ENCODE results near the gene POLH.

POLH gene

DNA sequence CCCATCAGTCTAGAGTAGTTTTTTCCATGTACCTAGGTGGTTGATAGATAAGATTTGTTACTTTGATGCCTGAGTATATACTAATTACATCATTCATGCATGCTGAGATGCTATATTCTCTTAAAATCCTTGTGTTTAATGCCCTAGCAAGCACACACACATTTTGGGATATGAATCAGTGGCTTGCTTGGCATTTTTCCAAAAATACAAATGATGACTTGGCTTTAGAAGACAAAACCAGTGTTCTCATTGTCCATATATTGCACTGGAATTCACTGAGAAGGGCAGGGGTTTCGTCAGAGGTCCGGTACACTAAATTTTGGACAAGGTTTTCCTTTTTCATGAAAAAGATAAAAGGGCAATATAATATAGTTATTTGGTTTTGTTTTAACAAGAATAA, 28.2 kb downstream of the POLH start:
- ChIA-PET POLR2A (ENCODE audit: low non-redundant PET) (no interaction called here), CTCF (no interaction called here)
- peak; percentile 38 for DNase-seq (ENCODE audit: low spot score)
- TF ChIP-seq, protein P1, sequence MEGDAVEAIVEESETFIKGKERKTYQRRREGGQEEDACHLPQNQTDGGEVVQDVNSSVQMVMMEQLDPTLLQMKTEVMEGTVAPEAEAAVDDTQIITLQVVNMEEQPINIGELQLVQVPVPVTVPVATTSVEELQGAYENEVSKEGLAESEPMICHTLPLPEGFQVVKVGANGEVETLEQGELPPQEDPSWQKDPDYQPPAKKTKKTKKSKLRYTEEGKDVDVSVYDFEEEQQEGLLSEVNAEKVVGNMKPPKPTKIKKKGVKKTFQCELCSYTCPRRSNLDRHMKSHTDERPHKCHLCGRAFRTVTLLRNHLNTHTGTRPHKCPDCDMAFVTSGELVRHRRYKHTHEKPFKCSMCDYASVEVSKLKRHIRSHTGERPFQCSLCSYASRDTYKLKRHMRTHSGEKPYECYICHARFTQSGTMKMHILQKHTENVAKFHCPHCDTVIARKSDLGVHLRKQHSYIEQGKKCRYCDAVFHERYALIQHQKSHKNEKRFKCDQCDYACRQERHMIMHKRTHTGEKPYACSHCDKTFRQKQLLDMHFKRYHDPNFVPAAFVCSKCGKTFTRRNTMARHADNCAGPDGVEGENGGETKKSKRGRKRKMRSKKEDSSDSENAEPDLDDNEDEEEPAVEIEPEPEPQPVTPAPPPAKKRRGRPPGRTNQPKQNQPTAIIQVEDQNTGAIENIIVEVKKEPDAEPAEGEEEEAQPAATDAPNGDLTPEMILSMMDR (conservative IDR thresholded peaks at IDR 0.05; ENCODE audit: low read depth), result no peak
- no peak overlapping the region for H3K27ac ChIP-seq

DNA sequence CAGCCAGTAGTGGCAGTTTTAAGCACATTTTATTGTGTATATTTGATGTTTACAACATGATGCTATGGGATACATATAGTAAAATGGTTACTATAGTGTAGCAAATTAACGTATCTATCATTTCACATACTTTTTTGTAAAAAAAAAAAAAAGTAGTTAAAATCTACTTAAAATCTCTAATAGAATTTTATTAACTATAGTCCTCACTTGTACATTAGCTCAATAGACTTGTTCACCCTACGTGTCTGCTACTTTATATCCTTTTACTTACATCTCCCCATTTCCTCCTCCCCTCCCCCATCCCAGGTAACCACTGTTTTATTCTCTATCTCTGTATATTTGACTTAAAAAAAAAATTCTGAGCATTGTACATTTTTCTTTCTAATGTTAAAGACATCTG, 30.0 kb downstream of the POLH start:
- H3K27ac ChIP-seq, result no peak overlapping the region
- CTCF ChIA-PET, result no interaction called here
- POLR2A ChIA-PET (ENCODE audit: low non-redundant PET), result no interaction called here
- no peak for DNase-seq (ENCODE audit: low spot score)
- TF ChIP-seq, protein P1 (conservative IDR thresholded peaks at IDR 0.05; ENCODE audit: low read depth), result no peak

DNA sequence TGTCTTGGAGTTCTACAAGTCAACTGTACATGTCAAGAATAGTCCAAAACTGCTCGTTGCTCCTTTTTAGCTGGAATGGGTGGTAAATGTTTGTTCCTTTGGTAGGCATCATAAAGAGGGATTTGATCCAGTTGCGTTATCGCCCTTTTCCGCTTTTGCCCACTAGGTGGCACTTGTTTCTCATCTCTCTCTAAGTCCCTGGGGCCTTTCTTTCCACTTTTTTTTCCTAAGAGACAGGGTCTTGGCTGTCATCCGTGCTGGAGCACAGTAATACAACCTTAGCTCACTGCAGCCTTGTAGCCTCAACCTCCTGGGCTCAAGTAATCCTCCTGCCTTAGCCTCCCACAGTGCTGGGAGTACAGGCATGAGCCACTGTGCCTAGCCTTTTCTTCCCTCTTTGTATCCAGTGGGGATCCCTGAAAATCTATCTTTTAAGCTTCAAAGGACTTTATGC, 32.4 kb downstream of the POLH start:
- no peak overlapping the region for H3K27ac ChIP-seq
- TF ChIP-seq, protein P1 (conservative IDR thresholded peaks at IDR 0.05; ENCODE audit: low read depth), result peak; percentile 87
- CTCF ChIA-PET, result interaction anchor here (0.7 to 1.4 kb wide), 9 partner anchors 8 to 484 kb away, joined by 3 to 9 read pairs (median 4); partner anchors contain the start of gene MRPS18A
- POLR2A ChIA-PET (ENCODE audit: low non-redundant PET), result no interaction called here
- DNase-seq (ENCODE audit: low spot score), result peak; percentile 56

DNA sequence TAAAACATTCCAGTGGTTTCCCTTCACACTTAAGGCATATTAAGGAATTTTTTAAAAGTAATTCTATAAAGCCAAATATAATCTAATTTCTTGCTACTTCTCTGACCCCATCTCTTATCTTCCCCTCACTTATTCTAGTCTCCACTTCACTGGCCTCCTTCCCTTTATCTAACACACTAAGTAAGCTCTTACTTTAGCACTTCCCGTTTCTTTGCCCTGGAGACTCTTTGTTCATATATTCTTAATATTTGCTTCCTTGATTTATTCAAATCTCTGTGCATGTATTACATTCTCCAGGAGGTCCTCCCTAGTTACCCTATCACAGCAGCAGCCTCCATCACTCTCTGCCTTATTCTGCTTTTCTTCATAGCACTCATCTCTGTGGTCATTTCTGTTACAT, 32.8 kb downstream of the POLH start:
- TF ChIP-seq, protein P1 (conservative IDR thresholded peaks at IDR 0.05; ENCODE audit: low read depth), result no peak
- ChIA-PET POLR2A (ENCODE audit: low non-redundant PET) (no interaction called here), CTCF (interaction anchor here (0.7 to 1.4 kb wide), 8 partner anchors 9 to 483 kb away, joined by 3 to 9 read pairs (median 4); partner anchors contain the start of gene MRPS18A)
- no peak overlapping the region for H3K27ac ChIP-seq
- no peak for DNase-seq (ENCODE audit: low spot score)

DNA sequence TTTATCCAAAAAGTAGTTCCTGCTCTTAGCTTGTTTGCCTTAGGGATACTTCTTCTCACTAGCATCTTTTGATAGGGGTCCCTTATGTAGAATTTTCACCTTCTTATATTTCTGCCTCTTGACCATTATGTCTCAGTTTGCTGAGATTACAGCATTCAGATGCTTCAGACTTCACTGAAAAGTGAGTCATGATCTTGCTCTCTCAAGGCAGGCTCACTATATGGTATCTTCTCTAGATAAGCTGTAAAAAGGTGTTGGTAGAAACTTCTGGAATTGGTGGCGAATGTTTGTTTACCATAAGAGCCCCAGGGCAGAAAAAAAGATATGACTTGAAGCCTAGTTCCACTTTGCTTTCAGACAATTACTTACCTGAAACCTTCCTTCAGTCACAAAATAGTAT, 33.4 kb downstream of the POLH start:
- H3K27ac ChIP-seq, result no peak overlapping the region
- POLR2A ChIA-PET (ENCODE audit: low non-redundant PET), result no interaction called here
- no peak for DNase-seq (ENCODE audit: low spot score)
- CTCF ChIA-PET, result interaction anchor here (0.7 to 1.1 kb wide), 4 partner anchors 8 to 160 kb away, joined by 3 to 7 read pairs (median 4); no protein-coding TSS in a partner anchor
- TF ChIP-seq, protein P1 (conservative IDR thresholded peaks at IDR 0.05; ENCODE audit: low read depth), result no peak

DNA sequence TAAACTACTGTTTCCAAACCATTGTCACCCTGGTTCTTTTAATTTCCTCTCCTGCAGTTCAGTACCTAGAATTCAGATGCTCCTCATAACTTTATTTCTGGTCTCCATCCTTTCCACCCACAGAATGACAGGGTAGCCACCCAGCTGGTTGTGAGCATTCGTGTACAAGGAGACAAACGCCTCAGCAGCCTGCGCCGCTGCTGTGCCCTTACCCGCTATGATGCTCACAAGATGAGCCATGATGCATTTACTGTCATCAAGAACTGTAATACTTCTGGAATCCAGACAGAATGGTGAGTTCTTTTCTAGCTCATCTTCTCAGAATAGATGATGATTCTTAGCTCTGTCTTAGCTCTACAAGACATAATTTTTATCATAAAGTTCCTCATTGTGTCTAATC, 34.4 kb downstream of the POLH start:
- H3K27ac ChIP-seq, result no peak overlapping the region
- ChIA-PET POLR2A (ENCODE audit: low non-redundant PET) (no interaction called here), CTCF (interaction anchor here (0.7 to 1.1 kb wide), 2 partner anchors 164 to 469 kb away, joined by 4 read pairs; no protein-coding TSS in a partner anchor)
- no peak for DNase-seq (ENCODE audit: low spot score)
- TF ChIP-seq, protein P1 (conservative IDR thresholded peaks at IDR 0.05; ENCODE audit: low read depth), result no peak
